H1 (cell line): ENCODE measurements around the gene PCDHGA7. TPM values are rescaled to one million over a fixed set of nuclear protein-coding genes. Genes with fewer than 3 reads are reported as not detected.
A peak's percentile ranks its signal among the peaks of the same experiment; 100 is the strongest.

Source experiments
- CTCF ChIA-PET: fragments of 300-600 bp; sonication (Branson Sonifier 250); formaldehyde crosslinking; loops from one replicate; lab custom pipeline; 2021; ENCODE audit not compliant: partially characterized antibody; lab: Charles Lee
- POLR2A ChIA-PET: fragments of 300-600 bp; sonication (Branson Sonifier 250); formaldehyde crosslinking; loops from one replicate; lab custom pipeline; 2021; ENCODE audit warnings: inconsistent platforms; ENCODE audit not compliant: partially characterized antibody; lab: Charles Lee
- DNase-seq, 2 experiments: peaks; one replicate each; pipeline versions ENCODE4 v3.0.0 to v3.0.0-alpha.2; 2010 to 2022; ENCODE audit warnings: low spot score in 2 of 2, low read depth in 1 of 2, mixed read lengths in 1 of 2
- FAIRE-seq: peaks from 2 replicates; lab custom pipeline; 2011; peaks lifted over from hg19 to GRCh38; lab: Jason Lieb, UNC
- H2AFZ ChIP-seq: 2 replicates; pipeline ENCODE4 v1.8.1; 2012; ENCODE audit warnings: low read length, inconsistent platforms
- H2AK5ac ChIP-seq: 2 replicates; pipeline ENCODE4 v1.6.1; 2013; ENCODE audit warnings: low read depth, low read length
- H2BK120ac ChIP-seq: replicated peaks from 2 replicates; pipeline ENCODE3; 2013; ENCODE audit warnings: low read depth, low read length, inconsistent platforms
- H2BK12ac ChIP-seq: 2 replicates; pipeline ENCODE4 v1.6.1; 2013; ENCODE audit warnings: low read depth, low read length
- H2BK15ac ChIP-seq: 2 replicates; pipeline ENCODE4 v1.6.1; 2013; ENCODE audit warnings: low read length
- H2BK20ac ChIP-seq: 2 replicates; pipeline ENCODE4 v1.6.1; 2013; ENCODE audit warnings: low read length
- H2BK5ac ChIP-seq: 2 replicates; pipeline ENCODE4 v1.6.1; 2013; ENCODE audit warnings: low read depth, low read length
- H3K14ac ChIP-seq: 2 replicates; pipeline ENCODE4 v1.6.1; 2013; ENCODE audit warnings: inconsistent platforms; ENCODE audit not compliant: insufficient read length
- H3K18ac ChIP-seq: 2 replicates; pipeline ENCODE4 v1.6.1; 2013; ENCODE audit warnings: low read length; ENCODE audit errors: extremely low read depth
- H3K23ac ChIP-seq: 2 replicates; pipeline ENCODE4 v1.6.1; 2013; ENCODE audit warnings: inconsistent platforms; ENCODE audit not compliant: insufficient read length
- H3K23me2 ChIP-seq: 2 replicates; pipeline ENCODE4 v1.6.1; 2013; ENCODE audit warnings: low read depth, low read length
- H3K27ac ChIP-seq: 2 replicates; pipeline ENCODE4 v1.6.1; 2011; ENCODE audit warnings: low read depth, low read length, inconsistent platforms
- H3K27me3 ChIP-seq, 4 experiments: replicated peaks in 1 of 4; 1 replicate in 1 of 4; 2 replicates in 3 of 4; pipeline versions ENCODE4 v1.6.1 to v1.8.1; 2011 to 2013; ENCODE audit warnings: low read length in 3 of 4, mild to moderate bottlenecking in 3 of 4, inconsistent platforms in 2 of 4, mixed read lengths in 2 of 4, moderate library complexity in 1 of 4; ENCODE audit not compliant: control insufficient read depth in 3 of 4, insufficient read depth in 3 of 4; ENCODE audit errors: extremely low read depth in 1 of 4
- H3K36me3 ChIP-seq, 4 experiments: 2 replicates each; pipeline versions ENCODE4 v1.6.1 to v1.8.1; 2011 to 2013; ENCODE audit warnings: mild to moderate bottlenecking in 4 of 4, low read length in 3 of 4, moderate library complexity in 2 of 4, control low read depth in 1 of 4, inconsistent platforms in 1 of 4; ENCODE audit not compliant: insufficient read depth in 4 of 4, control insufficient read depth in 2 of 4
- H3K4ac ChIP-seq: replicated peaks from 2 replicates; pipeline ENCODE3; 2013; ENCODE audit warnings: low read length, low read depth, mixed read lengths, inconsistent platforms; ENCODE audit not compliant: insufficient read length
- H3K4me1 ChIP-seq, 4 experiments: replicated peaks in 1 of 4; 1 replicate in 1 of 4; 2 replicates in 3 of 4; pipeline versions ENCODE4 v1.6.1 to v1.8.1; 2011 to 2013; ENCODE audit warnings: low read length in 3 of 4, inconsistent platforms in 2 of 4, mixed read lengths in 1 of 4; ENCODE audit not compliant: insufficient read depth in 4 of 4, control insufficient read depth in 3 of 4
- H3K4me2 ChIP-seq, 2 experiments: 2 replicates each; pipeline versions ENCODE4 v1.6.1 to v1.8.1; 2011 to 2013; ENCODE audit warnings: low read depth in 2 of 2, low read length in 2 of 2, control low read depth in 1 of 2, inconsistent platforms in 1 of 2, mild to moderate bottlenecking in 1 of 2; ENCODE audit not compliant: insufficient read depth in 1 of 2
- H3K4me3 ChIP-seq, 4 experiments: fragments of 200-600, 300-600 bp in 1 of 4; sonication (generic), shearing (Covaris generic), sonication (Bioruptor Twin) in 1 of 4; 2 replicates each; pipeline versions ENCODE4 v1.5.1 to v1.8.1; 2011 to 2016; ENCODE audit warnings: low read length in 4 of 4, low read depth in 3 of 4, control low read depth in 2 of 4, inconsistent platforms in 2 of 4, mild to moderate bottlenecking in 2 of 4, mixed read lengths in 1 of 4, moderate library complexity in 1 of 4; ENCODE audit not compliant: insufficient read depth in 2 of 4; ENCODE audit errors: extremely low read depth in 1 of 4
- H3K56ac ChIP-seq: replicated peaks from 2 replicates; pipeline ENCODE3; 2013; ENCODE audit warnings: low read depth, mild to moderate bottlenecking, mixed read lengths, low read length, inconsistent platforms; ENCODE audit not compliant: insufficient read length
- H3K79me1 ChIP-seq: 2 replicates; pipeline ENCODE4 v1.6.1; 2013; ENCODE audit warnings: low read depth, low read length, control low read depth
- H3K79me2 ChIP-seq, 2 experiments: 2 replicates each; pipeline versions ENCODE4 v1.6.1 to v1.8.1; 2012 to 2013; ENCODE audit warnings: low read length in 2 of 2, mild to moderate bottlenecking in 2 of 2, inconsistent platforms in 1 of 2; ENCODE audit not compliant: insufficient read depth in 2 of 2, control insufficient read depth in 1 of 2
- H3K9ac ChIP-seq, 4 experiments: replicated peaks in 1 of 4; 1 replicate in 1 of 4; 2 replicates in 3 of 4; pipeline versions ENCODE4 v1.6.1 to v1.8.1; 2011 to 2013; ENCODE audit warnings: low read depth in 3 of 4, low read length in 3 of 4, control low read depth in 2 of 4, mild to moderate bottlenecking in 2 of 4, moderate library complexity in 2 of 4, inconsistent platforms in 1 of 4; ENCODE audit errors: extremely low read depth in 1 of 4
- H3K9me3 ChIP-seq, 2 experiments: 2 replicates each; pipeline versions ENCODE4 v1.6.1 to v1.8.1; 2012 to 2013; ENCODE audit warnings: mild to moderate bottlenecking in 2 of 2, moderate library complexity in 2 of 2, control low read depth in 1 of 2, inconsistent platforms in 1 of 2, low read depth in 1 of 2, low read length in 1 of 2, mixed read lengths in 1 of 2; ENCODE audit not compliant: insufficient read depth in 2 of 2
- H4K20me1 ChIP-seq, 2 experiments: replicated peaks in 1 of 2; 2 replicates each; pipeline versions ENCODE3 to v1.8.1; 2011 to 2013; ENCODE audit warnings: inconsistent platforms in 2 of 2, low read length in 2 of 2, mild to moderate bottlenecking in 1 of 2; ENCODE audit not compliant: insufficient read depth in 2 of 2, control insufficient read depth in 1 of 2
- H4K5ac ChIP-seq: 2 replicates; pipeline ENCODE4 v1.6.1; 2013; ENCODE audit warnings: low read length, low read depth, mixed read lengths, inconsistent platforms; ENCODE audit not compliant: insufficient read length
- H4K8ac ChIP-seq: 2 replicates; pipeline ENCODE4 v1.8.0; 2013; ENCODE audit warnings: mild to moderate bottlenecking, moderate library complexity, low read length, inconsistent platforms; ENCODE audit not compliant: insufficient read depth; ENCODE audit errors: extremely low read depth
- H4K91ac ChIP-seq: replicated peaks from 2 replicates; pipeline ENCODE3; 2013; ENCODE audit warnings: low read length, mixed read lengths, inconsistent platforms; ENCODE audit not compliant: insufficient read length
- CBX8 ChIP-seq: fragments of 300-800, 300-1000 bp; sonication (generic); IDR thresholded peaks from 2 replicates; pipeline ENCODE4 v1.7.1; 2016; ENCODE audit warnings: low read depth, low read length, borderline replicate concordance
- RAD21 ChIP-seq, 2 experiments: IDR thresholded peaks in 1 of 2; conservative IDR thresholded peaks in 1 of 2; 2 replicates each; pipeline ENCODE4 v1.6.1; 2011; ENCODE audit warnings: low read depth in 2 of 2, low read length in 2 of 2, improper control_type of control experiment in 1 of 2, inconsistent platforms in 1 of 2, mild to moderate bottlenecking in 1 of 2, moderate library complexity in 1 of 2
- TEAD4 ChIP-seq: IDR thresholded peaks from 2 replicates; pipeline ENCODE4 v1.6.1; 2012; ENCODE audit warnings: low read depth, low read length, inconsistent platforms, mixed read lengths
- YY1 ChIP-seq: IDR thresholded peaks from 2 replicates; pipeline ENCODE4 v1.6.1; 2011; ENCODE audit warnings: low read depth, mild to moderate bottlenecking, low read length
- WGBS, 2 experiments: shearing (Covaris generic) in 1 of 2; methylation state at CpG; one replicate each; pipeline versions ENCODE4 v1.1.6 to v1.1.7; 2013 to 2015; ENCODE audit warnings: low lambda C conversion rate in 2 of 2, mixed read lengths in 2 of 2, inconsistent platforms in 1 of 2, low coverage in 1 of 2, missing lambda C conversion rate in 1 of 2; ENCODE audit not compliant: insufficient replicate concordance in 2 of 2, insufficient coverage in 1 of 2, insufficient read length in 1 of 2; ENCODE audit errors: extremely low coverage in 1 of 2, missing lambda C conversion rate in 1 of 2; 5-methylcytosine and 5-hydroxymethylcytosine counted together
- polyA plus RNA-seq, 7 experiments: library from polyadenylated mRNA; depleted of rRNA in 3 of 7; stranded (reverse) in 5 of 7; unstranded in 2 of 7; fragments of >200 nt in 5 of 7; fragments of 200-250 nt in 2 of 7; gene quantifications; 1 replicate in 5 of 7; 2 replicates in 1 of 7; 4 replicates in 1 of 7; pipeline versions ENCODE4 v1.2.1 to v1.2.3, GENCODE V29; 2011 to 2013; ENCODE audit warnings: missing spikeins in 2 of 7, mixed read lengths in 2 of 7
- total RNA-seq: library from RNA; stranded (reverse); fragmentation: NEBNext Ultra II Directional; extraction: Animal tissue kit (Norgen Biotek cat#: 25700); gene quantifications from 2 replicates; pipeline ENCODE4 v1.2.1, GENCODE V29; 2021
- TF ChIP-seq, protein P1 (sequence below), 3 experiments: IDR thresholded peaks; 1 replicate in 2 of 3; 2 replicates in 1 of 3; pipeline versions ENCODE4 v1.5.1 to v1.6.1; 2011; ENCODE audit warnings: low read length in 3 of 3, mild to moderate bottlenecking in 3 of 3, inconsistent platforms in 2 of 3, low read depth in 1 of 3, moderate library complexity in 1 of 3; ENCODE audit not compliant: insufficient read depth in 1 of 3; ENCODE audit errors: control extremely low read depth in 1 of 3

The PCDHGA7 gene
- total and polyA plus RNA-seq, 2 of the 8 experiments (the other 6 are each of a cell fraction or from before 2014, with no cell fraction given), result 0.39 to 1.1 TPM

DNA sequence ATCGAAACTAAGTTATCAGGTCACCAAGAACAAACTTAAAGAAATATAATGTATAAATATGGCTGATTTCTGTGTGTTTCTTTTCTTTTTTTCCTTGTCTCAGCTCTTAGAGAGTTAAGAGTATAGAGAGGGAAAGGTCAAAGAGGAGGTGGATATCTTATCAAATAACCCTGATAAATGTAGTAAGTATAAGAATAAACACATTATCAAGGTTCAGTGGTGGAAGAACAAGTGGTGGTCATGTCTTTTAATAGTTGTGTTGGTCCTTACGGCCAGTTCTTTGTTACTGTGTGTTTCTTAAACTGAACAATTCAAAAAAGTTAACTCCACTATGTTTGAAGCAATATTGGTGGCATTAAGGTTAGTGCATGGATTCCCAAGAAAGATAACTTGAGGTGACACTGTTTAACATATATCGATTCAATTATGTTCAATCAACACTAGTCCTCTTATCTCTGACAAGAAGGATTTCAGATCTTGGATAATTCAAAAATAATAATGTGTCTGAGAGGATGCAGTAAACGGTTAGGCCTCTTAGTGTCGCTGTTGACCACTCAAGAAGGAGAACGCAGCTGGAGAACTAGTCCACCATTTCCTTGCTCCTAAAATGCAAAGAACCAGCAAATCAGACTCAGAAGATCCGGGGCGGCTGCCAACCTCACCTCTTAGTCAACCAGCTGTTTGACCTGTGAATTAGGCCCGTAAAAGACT is 39.1 kb upstream of the PCDHGA7 start, which contains the start of gene PCDHGA3:
Gene PCDHGA3, plus strand, starts transcription at position 588 of the 711 bp plus-strand sequence. CDS start 205 bp downstream, outside the sequence.
- 72% methylated on average over 9 of the region's 9 CpGs; no CpG with 5 or more reads in 1 of the 2 experiments for WGBS, 2 experiments
- Histone ChIP-seq H3K79me2 (no peaks in the 10 kb centered on the region), H3K23me2 (no peaks in the 10 kb centered on the region), H3K4me3 (no peak within 1 kb of the TSS; a peak in 1 of 8 replicates), H2AK5ac (no peak within 1 kb of the TSS), H4K91ac (no peak within 1 kb of the TSS), H2BK12ac (no peak within 1 kb of the TSS), H4K20me1 (no peaks in the 10 kb centered on the region), H2BK20ac (no peak within 1 kb of the TSS), H3K4ac (no peak within 1 kb of the TSS), H3K56ac (no peak within 1 kb of the TSS), H3K4me1 (no peaks in the 10 kb centered on the region), H3K9ac (no peak within 1 kb of the TSS), H2BK5ac (no peak within 1 kb of the TSS), H3K79me1 (no peaks in the 10 kb centered on the region), H3K4me2 (no peak within 1 kb of the TSS), H3K27me3 (no peaks in the 10 kb centered on the region), H3K23ac (no peak within 1 kb of the TSS), H3K18ac (no peak within 1 kb of the TSS), H3K36me3 (no peaks in the 10 kb centered on the region), H4K8ac (no peak within 1 kb of the TSS; the same call in 1 of the 2 replicates), H3K9me3 (peaks cover 33 to 46% of the 10 kb centered on the region in 2 experiments; a peak in 3 of 4 replicates), H2BK15ac (no peak within 1 kb of the TSS), H2AFZ (peak within 1 kb of the TSS; percentile 11; the same call in 1 of the 2 replicates), H3K14ac (no peak within 1 kb of the TSS), H2BK120ac (no peak within 1 kb of the TSS), H3K27ac (no peak within 1 kb of the TSS), H4K5ac (no peak within 1 kb of the TSS)
- FAIRE-seq (peak; percentile 76), DNase-seq (no peak)
- POLR2A ChIA-PET, result interaction anchor here (1.0 kb wide), 1 partner anchor 170 kb away, joined by 3 read pairs; no protein-coding TSS in a partner anchor
- TF ChIP-seq CBX8 (no peak), YY1 (peak; percentile 83), TEAD4 (no peak), RAD21 (IDR thresholded peaks at IDR 0.05 in 1 of 2, conservative IDR thresholded peaks at IDR 0.05 in 1 of 2; ENCODE audit: low read depth in 2 of 2, low read length in 2 of 2) (peak; percentile 54 to 65)
- TF ChIP-seq, protein P1, sequence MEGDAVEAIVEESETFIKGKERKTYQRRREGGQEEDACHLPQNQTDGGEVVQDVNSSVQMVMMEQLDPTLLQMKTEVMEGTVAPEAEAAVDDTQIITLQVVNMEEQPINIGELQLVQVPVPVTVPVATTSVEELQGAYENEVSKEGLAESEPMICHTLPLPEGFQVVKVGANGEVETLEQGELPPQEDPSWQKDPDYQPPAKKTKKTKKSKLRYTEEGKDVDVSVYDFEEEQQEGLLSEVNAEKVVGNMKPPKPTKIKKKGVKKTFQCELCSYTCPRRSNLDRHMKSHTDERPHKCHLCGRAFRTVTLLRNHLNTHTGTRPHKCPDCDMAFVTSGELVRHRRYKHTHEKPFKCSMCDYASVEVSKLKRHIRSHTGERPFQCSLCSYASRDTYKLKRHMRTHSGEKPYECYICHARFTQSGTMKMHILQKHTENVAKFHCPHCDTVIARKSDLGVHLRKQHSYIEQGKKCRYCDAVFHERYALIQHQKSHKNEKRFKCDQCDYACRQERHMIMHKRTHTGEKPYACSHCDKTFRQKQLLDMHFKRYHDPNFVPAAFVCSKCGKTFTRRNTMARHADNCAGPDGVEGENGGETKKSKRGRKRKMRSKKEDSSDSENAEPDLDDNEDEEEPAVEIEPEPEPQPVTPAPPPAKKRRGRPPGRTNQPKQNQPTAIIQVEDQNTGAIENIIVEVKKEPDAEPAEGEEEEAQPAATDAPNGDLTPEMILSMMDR (IDR thresholded peaks at IDR 0.05; ENCODE audit: control extremely low read depth in 1 of 3, insufficient read depth in 1 of 3, low read depth in 1 of 3, low read length in 3 of 3), result peak in 2 of 3 experiments; percentile 64 to 68; a peak in 3 of 4 replicates
- CTCF ChIA-PET, result interaction anchor here (0.7 to 4.8 kb wide), 52 partner anchors 8 to 224 kb away, joined by 3 to 21 read pairs (median 4); partner anchors contain the start of genes PCDHB10, PCDHB14, PCDHB15 and PCDHB4
